Measurements from ENCODE around the gene TAF1B.

- TF ChIP-seq CTCF (IDR thresholded peaks at IDR 0.05) (no peak), POLR2A (IDR thresholded peaks at IDR 0.05) (no peak)
Measured at GRCh38 chr2:9877026-9877425, 33.8 kb downstream of the TAF1B start.

Data from esophagus squamous epithelium (tissue), 4 donors.